ENCODE measurements around the gene IL10.

DNA sequence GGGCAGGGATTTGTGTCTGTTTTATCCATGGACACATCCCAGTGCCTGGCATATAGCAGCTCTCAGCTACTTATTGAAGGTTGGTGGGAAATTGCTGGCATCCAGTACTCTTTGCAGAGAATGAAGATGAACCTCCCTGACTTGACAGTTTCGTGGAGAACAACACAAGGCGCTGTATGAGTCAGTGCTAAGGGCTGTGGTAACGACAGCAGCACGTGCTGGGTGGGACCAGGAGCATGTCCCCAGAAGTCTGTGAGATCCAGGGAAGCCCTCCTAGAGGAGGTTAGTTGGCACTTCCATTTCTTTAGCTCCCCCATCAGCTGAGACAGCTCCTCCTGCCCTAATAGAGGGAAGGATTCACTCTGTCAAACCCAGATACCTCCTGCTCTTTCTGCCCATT is 27.6 kb downstream of the IL10 start:
- TF ChIP-seq ZC3H10 (CRISPR knock-in tag; IDR thresholded peaks at IDR 0.05) (no peak), ZFP3 (CRISPR knock-in tag; IDR thresholded peaks at IDR 0.05) (no peak), TSHZ2 (CRISPR knock-in tag; IDR thresholded peaks at IDR 0.05) (no peak), ISL1 (CRISPR knock-in tag; IDR thresholded peaks at IDR 0.05) (no peak)
- TF ChIP-seq, protein P1, sequence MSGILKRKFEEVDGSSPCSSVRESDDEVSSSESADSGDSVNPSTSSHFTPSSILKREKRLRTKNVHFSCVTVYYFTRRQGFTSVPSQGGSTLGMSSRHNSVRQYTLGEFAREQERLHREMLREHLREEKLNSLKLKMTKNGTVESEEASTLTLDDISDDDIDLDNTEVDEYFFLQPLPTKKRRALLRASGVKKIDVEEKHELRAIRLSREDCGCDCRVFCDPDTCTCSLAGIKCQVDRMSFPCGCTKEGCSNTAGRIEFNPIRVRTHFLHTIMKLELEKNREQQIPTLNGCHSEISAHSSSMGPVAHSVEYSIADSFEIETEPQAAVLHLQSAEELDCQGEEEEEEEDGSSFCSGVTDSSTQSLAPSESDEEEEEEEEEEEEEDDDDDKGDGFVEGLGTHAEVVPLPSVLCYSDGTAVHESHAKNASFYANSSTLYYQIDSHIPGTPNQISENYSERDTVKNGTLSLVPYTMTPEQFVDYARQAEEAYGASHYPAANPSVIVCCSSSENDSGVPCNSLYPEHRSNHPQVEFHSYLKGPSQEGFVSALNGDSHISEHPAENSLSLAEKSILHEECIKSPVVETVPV (CRISPR knock-in tag; IDR thresholded peaks at IDR 0.05), result no peak
